GM12878 (cell line): ENCODE measurements around the gene ATP10A. TPM values are rescaled to one million over a fixed set of nuclear protein-coding genes. Genes with fewer than 3 reads are reported as not detected.

Experiments
- ATAC-seq: fragments of 200-7000 bp; cut with Tn5 transposase; 3 replicates; pipeline ENCODE4 v1.9.1; 2020; ENCODE audit warnings: mild to moderate bottlenecking, moderate library complexity
- BruUV-seq: library from RNA; stranded (reverse); fragments of 400-500 nt; replicated peaks from 2 replicates; lab custom pipeline; 2021; lab: Mats Ljungman, UMichigan
- CTCF ChIA-PET: fragments of 300-600 bp; sonication (Branson Sonifier 250); formaldehyde crosslinking; extraction: SDS; loops from one replicate; lab custom pipeline; 2021; ENCODE audit warnings: inconsistent platforms; lab: Yijun Ruan, JAX
- POLR2A ChIA-PET: fragments of 350-600 bp; formaldehyde crosslinking; extraction: SDS; loops from one replicate; lab custom pipeline; 2021; ENCODE audit warnings: inconsistent platforms; lab: Charles Lee
- RAD21 ChIA-PET: fragments of 300-600 bp; sonication (Branson Sonifier 250); formaldehyde crosslinking; loops from one replicate; lab custom pipeline; 2023; ENCODE audit warnings: antibody characterized with exemption; ENCODE audit not compliant: unreplicated experiment; lab: Charles Lee
- SMC1A ChIA-PET: fragments of 300-600 bp; sonication (Branson Sonifier 250); formaldehyde crosslinking; loops from one replicate; lab custom pipeline; 2023; ENCODE audit not compliant: unreplicated experiment, uncharacterized antibody; lab: Charles Lee
- DNase-seq: peaks from one replicate; pipeline ENCODE4 v3.0.0-alpha.2; 2011; ENCODE audit warnings: low read depth, low spot score
- FAIRE-seq: peaks from 3 replicates; lab custom pipeline; 2011; peaks lifted over from hg19 to GRCh38; lab: Jason Lieb, UNC
- H2AFZ ChIP-seq: 2 replicates; pipeline ENCODE4 v1.6.0; 2011; ENCODE audit warnings: low read depth, low read length, control low read depth; ENCODE audit not compliant: control insufficient read depth
- H3K27ac ChIP-seq: 2 replicates; pipeline ENCODE4 v1.5.1; 2011; ENCODE audit warnings: control low read depth; ENCODE audit not compliant: control insufficient read depth, insufficient read depth
- H3K27me3 ChIP-seq, 2 experiments: replicated peaks in 1 of 2; 2 replicates each; pipeline versions ENCODE4 v1.6.0 to v1.6.1; 2011; ENCODE audit warnings: low read length in 1 of 2; ENCODE audit not compliant: control insufficient read depth in 2 of 2, insufficient read depth in 2 of 2
- H3K36me3 ChIP-seq, 2 experiments: 2 replicates each; pipeline ENCODE4 v1.5.1; 2011; ENCODE audit warnings: low read length in 1 of 2; ENCODE audit not compliant: control insufficient read depth in 2 of 2, insufficient read depth in 2 of 2
- H3K4me1 ChIP-seq: 2 replicates; pipeline ENCODE4 v1.6.1; 2011; ENCODE audit warnings: mild to moderate bottlenecking, low read length, moderate library complexity, mixed read lengths; ENCODE audit not compliant: control insufficient read depth, insufficient read depth
- H3K4me2 ChIP-seq: 2 replicates; pipeline ENCODE4 v1.6.0; 2011; ENCODE audit warnings: control low read depth; ENCODE audit not compliant: control insufficient read depth, insufficient read depth
- H3K4me3 ChIP-seq: fragments of 200-600 bp; sonication (generic); 2 replicates; pipeline ENCODE4 v1.5.1; 2016
- H3K79me2 ChIP-seq: 2 replicates; pipeline ENCODE4 v1.6.0; 2011; ENCODE audit warnings: low read length; ENCODE audit not compliant: control insufficient read depth, insufficient read depth
- H3K9ac ChIP-seq: 2 replicates; pipeline ENCODE4 v1.8.0; 2011; ENCODE audit warnings: low read length, control low read depth, mixed read lengths; ENCODE audit not compliant: control insufficient read depth, insufficient read depth
- H3K9me3 ChIP-seq: replicated peaks from 3 replicates; pipeline ENCODE4 v1.5.1; 2011; ENCODE audit warnings: mild to moderate bottlenecking, low read length; ENCODE audit not compliant: control insufficient read depth, insufficient read depth
- H4K20me1 ChIP-seq: 2 replicates; pipeline ENCODE4 v1.6.0; 2011; ENCODE audit not compliant: control insufficient read depth, insufficient read depth
- ATF3 ChIP-seq: IDR thresholded peaks from 2 replicates; pipeline ENCODE4 v1.6.1; 2011; ENCODE audit warnings: low read depth, mild to moderate bottlenecking, low read length, moderate library complexity, borderline replicate concordance; ENCODE audit errors: extremely low read depth
- BACH1 ChIP-seq: fragments of 450-650 bp; IDR thresholded peaks from 2 replicates; pipeline ENCODE4 v1.6.1; 2017; ENCODE audit warnings: mild to moderate bottlenecking, borderline replicate concordance
- E2F4 ChIP-seq: IDR thresholded peaks from 2 replicates; pipeline ENCODE4 v1.6.1; 2012; ENCODE audit warnings: low read depth, low read length, improper control_type of control experiment
- ETV6 ChIP-seq, 2 experiments: fragments of 450-650 bp in 1 of 2; IDR thresholded peaks in 1 of 2; conservative IDR thresholded peaks in 1 of 2; 2 replicates each; pipeline ENCODE4 v1.6.1; 2014; ENCODE audit warnings: antibody characterized with exemption in 1 of 2, borderline replicate concordance in 1 of 2, low read depth in 1 of 2, mild to moderate bottlenecking in 1 of 2, moderate library complexity in 1 of 2
- PAX8 ChIP-seq: fragments of 450-650 bp; IDR thresholded peaks from 2 replicates; pipeline ENCODE4 v1.6.1; 2017; ENCODE audit warnings: mild to moderate bottlenecking, moderate library complexity
- PRDM15 ChIP-seq: fragments of 450-650 bp; formaldehyde crosslinking; IDR thresholded peaks from 2 replicates; pipeline ENCODE4 v1.4.0; 2020; ENCODE audit warnings: mild to moderate bottlenecking, moderate library complexity
- RELA ChIP-seq: fragments of 450-650 bp; IDR thresholded peaks from 2 replicates; pipeline ENCODE4 v1.8.0; 2014; ENCODE audit warnings: borderline replicate concordance; ENCODE audit not compliant: partially characterized antibody
- YY1 ChIP-seq: IDR thresholded peaks from 2 replicates; pipeline ENCODE4 v1.6.1; 2011; ENCODE audit warnings: low read depth, mild to moderate bottlenecking, low read length
- ZNF274 ChIP-seq: IDR thresholded peaks from one replicate; pipeline ENCODE4 v1.8.0; 2011; ENCODE audit not compliant: insufficient read length, insufficient read depth
- ZNF384 ChIP-seq: IDR thresholded peaks from 2 replicates; pipeline ENCODE4 v1.6.1; 2012; ENCODE audit warnings: low read depth, mild to moderate bottlenecking, low read length, improper control_type of control experiment, borderline replicate concordance
- WGBS: methylation state at CpG from one replicate; pipeline ENCODE4 v1.1.6; 2016; ENCODE audit warnings: low lambda C conversion rate; ENCODE audit not compliant: insufficient replicate concordance, insufficient coverage; ENCODE audit errors: missing lambda C conversion rate; 5-methylcytosine and 5-hydroxymethylcytosine counted together
- in situ Hi-C: fragments of 300-500 bp; cut with MboI; formaldehyde crosslinking; loops from 9 replicates; pipeline ENCODE4 v1.14.3; 2018; ENCODE audit warnings: mixed read lengths
- intact Hi-C: fragments of 100-400 bp; cut with micrococcal nuclease; formaldehyde crosslinking; loops from one replicate; pipeline ENCODE4 v1.14.2; 2022; ENCODE audit not compliant: unreplicated experiment
- polyA plus RNA-seq, 11 experiments: library from polyadenylated mRNA; depleted of rRNA in 4 of 11; unstranded in 6 of 11; stranded (reverse) in 5 of 11; fragments of >200 nt; fragmentation: Nextera tagmentation in 4 of 11; fragmentation: Illumina TruSeq in 1 of 11; extraction: Ambion mirVana in 4 of 11; extraction: Trizol in 1 of 11; gene quantifications; 1 replicate in 1 of 11; 2 replicates in 10 of 11; pipeline versions ENCODE4 v1.2.1 to v1.2.3, GENCODE V29; 2011 to 2016; ENCODE audit warnings: inconsistent platforms in 2 of 11, missing spikeins in 2 of 11, low read depth in 1 of 11
- total RNA-seq, 4 experiments: library from RNA; depleted of rRNA in 3 of 4; stranded (reverse); fragments of >200 nt in 3 of 4; fragmentation: Illumina TruSeq in 1 of 4; extraction: Trizol in 1 of 4; gene quantifications; 2 replicates each; pipeline versions ENCODE4 v1.2.1 to v1.2.3, GENCODE V29; 2013 to 2021

ATP10A gene
- total and polyA plus RNA-seq, 10 of the 15 experiments (the other 5 are each of a cell fraction or from before 2014, with no cell fraction given) = 0.04 to 1.5 (median 0.31) TPM; not detected in 2

- Histone ChIP-seq H3K9ac (no peak overlapping the region), H3K79me2 (no peaks in the 10 kb centered on the region), H3K27me3 (no peaks in the 10 kb centered on the region), H3K4me1 (no peaks in the 10 kb centered on the region), H3K4me2 (no peak overlapping the region), H3K9me3 (no peaks in the 10 kb centered on the region; the same call in 2 of the 3 replicates), H3K36me3 (no peaks in the 10 kb centered on the region), H4K20me1 (no peaks in the 10 kb centered on the region), H3K27ac (no peak overlapping the region), H3K4me3 (no peak overlapping the region), H2AFZ (no peak overlapping the region)
- no peak for DNase-seq
- 58% methylated on average over 6 of the region's 6 CpGs for WGBS
- TF ChIP-seq ZNF274 = no peak
- no peak for TF ChIP-seq PAX8
- TF ChIP-seq ETV6 (conservative IDR thresholded peaks at IDR 0.05 in 1 of 2, IDR thresholded peaks at IDR 0.05 in 1 of 2; ENCODE audit: borderline replicate concordance in 1 of 2, low read depth in 1 of 2) = no peak
- no peak for TF ChIP-seq E2F4
- no peak for TF ChIP-seq ZNF384
- TF ChIP-seq RELA = no peak
- TF ChIP-seq YY1 = no peak
- no peak for TF ChIP-seq PRDM15 (CRISPR knock-in tag)
- no peak for TF ChIP-seq ATF3
- no peak for TF ChIP-seq BACH1
- FAIRE-seq = no peak
- SMC1A ChIA-PET = no interaction called here
- no peak for ATAC-seq
- no TSS peak for BruUV-seq
- intact Hi-C loops = no loop called here
- in situ Hi-C loops = loop anchor here (25.0 kb wide), 1 partner anchor 314 kb away; no protein-coding TSS in a partner anchor
- POLR2A ChIA-PET = no interaction called here
- CTCF ChIA-PET = no interaction called here
- RAD21 ChIA-PET = no interaction called here
Observed at GRCh38 chr15:25773248-25773647, 89.9 kb downstream of the ATP10A start.
